Mesodermal cell (in vitro differentiated cells): ENCODE results near the gene SUMF2.
"Not testable (repeated sequence)": the region's sequence is repeated elsewhere in the genome, so short reads cannot be mapped to it uniquely, and the experiment has no call there.

ENCODE experiments used
- H3K27ac ChIP-seq: 2 replicates; pipeline ENCODE4 v1.7.0; 2013; ENCODE audit warnings: mild to moderate bottlenecking, low read depth, low read length, moderate library complexity; ENCODE audit not compliant: severe bottlenecking
- H3K36me3 ChIP-seq: 2 replicates; pipeline ENCODE4 v1.7.1; 2013; ENCODE audit warnings: mild to moderate bottlenecking, low read length, moderate library complexity; ENCODE audit not compliant: control insufficient read depth, insufficient read depth
- H3K4me1 ChIP-seq: one replicate; pipeline ENCODE4 v1.7.1; 2013; ENCODE audit warnings: mild to moderate bottlenecking, low read length; ENCODE audit not compliant: insufficient read depth, control insufficient read depth, poor library complexity, severe bottlenecking
- H3K4me3 ChIP-seq: 2 replicates; pipeline ENCODE4 v1.7.0; 2013; ENCODE audit warnings: low read length, control low read depth, mild to moderate bottlenecking; ENCODE audit not compliant: insufficient read depth, poor library complexity, severe bottlenecking; ENCODE audit errors: extremely low read depth
- H3K9me3 ChIP-seq: 2 replicates; pipeline ENCODE4 v1.7.1; 2013; ENCODE audit warnings: mild to moderate bottlenecking, low read length, moderate library complexity; ENCODE audit not compliant: control insufficient read depth
- WGBS, 2 experiments: methylation state at CpG; one replicate each; pipeline ENCODE4 v1.1.5; 2013; ENCODE audit warnings: missing lambda C conversion rate in 2 of 2; ENCODE audit not compliant: insufficient coverage in 2 of 2; 5-methylcytosine and 5-hydroxymethylcytosine counted together

Gene SUMF2

GRCh38 chr7:56086761-56087160 lies 22.7 kb downstream of the SUMF2 start:
- H3K36me3 ChIP-seq, result peaks cover 4% of the 10 kb centered on the region
- 92 to 94% methylated on average over 6 to 7 of the region's 7 CpGs for WGBS, 2 experiments

GRCh38 chr7:56087445-56087844 lies 23.4 kb downstream of the SUMF2 start:
- Histone ChIP-seq H3K9me3 (no peaks in the 10 kb centered on the region), H3K4me1 (no peaks in the 10 kb centered on the region), H3K36me3 (no peaks in the 10 kb centered on the region), H3K4me3 (no peak overlapping the region), H3K27ac (no peak overlapping the region)
- 94 to 95% methylated on average over 12 to 16 of the region's 16 CpGs for WGBS, 2 experiments

More at GRCh38 chr7:56086761-56087160, 22.7 kb downstream of the SUMF2 start:
- Histone ChIP-seq H3K27ac (no peak overlapping the region), H3K9me3 (no peaks in the 10 kb centered on the region), H3K4me1 (no peaks in the 10 kb centered on the region), H3K4me3 (no peak overlapping the region)

GRCh38 chr7:56091591-56091990 lies 27.5 kb downstream of the SUMF2 start:
- whole genome bisulfite sequencing, 2 experiments, result 89 to 94% methylated on average over 3 of the region's 3 CpGs
- H3K36me3 ChIP-seq, result no peaks in the 10 kb centered on the region

GRCh38 chr7:56092388-56092787 lies 28.3 kb downstream of the SUMF2 start:
- not testable (repeated sequence) for H3K4me1 ChIP-seq, H3K9me3 ChIP-seq, H3K4me3 ChIP-seq, H3K27ac ChIP-seq, H3K36me3 ChIP-seq
- 86 to 100% methylated on average over 2 of the region's 6 CpGs for WGBS, 2 experiments

More at GRCh38 chr7:56091591-56091990, 27.5 kb downstream of the SUMF2 start:
- H3K27ac ChIP-seq, result no peak overlapping the region
- H3K4me3 ChIP-seq, result no peak overlapping the region
- no peaks in the 10 kb centered on the region for H3K4me1 ChIP-seq
- no peaks in the 10 kb centered on the region for H3K9me3 ChIP-seq

GRCh38 chr7:56092789-56093531 lies 28.9 kb downstream of the SUMF2 start, which contains the start of gene PHKG1:
Gene PHKG1 (minus strand): TSS chr7:56092952. CDS start chr7:56088941, 4,011 bp downstream.
- no peaks in the 10 kb centered on the region for H3K9me3 ChIP-seq
- no peak within 1 kb of the TSS for H3K27ac ChIP-seq
- WGBS, 2 experiments, result 81 to 83% methylated on average over 17 of the region's 19 CpGs
- H3K4me1 ChIP-seq, result no peaks in the 10 kb centered on the region
- no peak within 1 kb of the TSS for H3K4me3 ChIP-seq
- H3K36me3 ChIP-seq, result peaks cover 3% of the 10 kb centered on the region

GRCh38 chr7:56097700-56098099 lies 33.6 kb downstream of the SUMF2 start:
- Histone ChIP-seq H3K4me1 (no peaks in the 10 kb centered on the region), H3K4me3 (no peak overlapping the region), H3K27ac (no peak overlapping the region), H3K9me3 (no peaks in the 10 kb centered on the region), H3K36me3 (peaks cover 33% of the 10 kb centered on the region)
- 94 to 96% methylated on average over 3 to 5 of the region's 5 CpGs for WGBS, 2 experiments

GRCh38 chr7:56098187-56099008 lies 34.3 kb downstream of the SUMF2 start:
- H3K9me3 ChIP-seq, H3K4me1 ChIP-seq, H3K4me3 ChIP-seq, H3K27ac ChIP-seq: not testable (repeated sequence)
- WGBS, 2 experiments, result 89 to 100% methylated on average over 3 of the region's 8 CpGs
- H3K36me3 ChIP-seq, result peaks cover 40% of the 10 kb centered on the region

- H3K9me3 ChIP-seq, result no peaks in the 10 kb centered on the region
- H3K4me3 ChIP-seq, result no peak overlapping the region
- 88 to 93% methylated on average over 2 to 3 of the region's 3 CpGs for WGBS, 2 experiments
- no peak overlapping the region for H3K27ac ChIP-seq
- peaks cover 51% of the 10 kb centered on the region for H3K36me3 ChIP-seq
- H3K4me1 ChIP-seq, result no peaks in the 10 kb centered on the region
These were observed 35.6 kb downstream of the SUMF2 start for GRCh38 chr7:56099653-56100052.

- not testable (repeated sequence) for H3K4me1 ChIP-seq, H3K27ac ChIP-seq, H3K9me3 ChIP-seq, H3K4me3 ChIP-seq
- peaks cover 50% of the 10 kb centered on the region for H3K36me3 ChIP-seq
- WGBS, 2 experiments, result 97 to 100% methylated on average over 1 to 6 of the region's 9 CpGs
These were observed 40.1 kb downstream of the SUMF2 start for GRCh38 chr7:56104138-56104537.

GRCh38 chr7:56105508-56105907 lies 41.4 kb downstream of the SUMF2 start:
- peaks cover 41% of the 10 kb centered on the region for H3K36me3 ChIP-seq
- H3K4me1 ChIP-seq, result no peaks in the 10 kb centered on the region
- H3K9me3 ChIP-seq, result peaks cover 10% of the 10 kb centered on the region
- WGBS, 2 experiments, result 52 to 57% methylated on average over 2 to 5 of the region's 6 CpGs
- H3K27ac ChIP-seq, result peak overlapping the region; percentile 68
- H3K4me3 ChIP-seq, result peak overlapping the region; percentile 74
